Pulmonary artery endothelial cell (primary cell): Measurements from ENCODE around the gene ATP5PD. TPM values are rescaled to one million over a fixed set of nuclear protein-coding genes. Genes with fewer than 3 reads are reported as not detected.

Experiments
- DNase-seq: peaks from one replicate; pipeline ENCODE4 v3.0.0-alpha.2; 2011; ENCODE audit warnings: low read depth, low spot score
- total RNA-seq: library from RNA; depleted of rRNA; stranded (reverse); fragments of >200 nt; gene quantifications from 2 replicates; pipeline ENCODE4 v1.2.3, GENCODE V29; 2014

ATP5PD gene
- total RNA-seq: 173 and 218 TPM in 2 replicates

DNA sequence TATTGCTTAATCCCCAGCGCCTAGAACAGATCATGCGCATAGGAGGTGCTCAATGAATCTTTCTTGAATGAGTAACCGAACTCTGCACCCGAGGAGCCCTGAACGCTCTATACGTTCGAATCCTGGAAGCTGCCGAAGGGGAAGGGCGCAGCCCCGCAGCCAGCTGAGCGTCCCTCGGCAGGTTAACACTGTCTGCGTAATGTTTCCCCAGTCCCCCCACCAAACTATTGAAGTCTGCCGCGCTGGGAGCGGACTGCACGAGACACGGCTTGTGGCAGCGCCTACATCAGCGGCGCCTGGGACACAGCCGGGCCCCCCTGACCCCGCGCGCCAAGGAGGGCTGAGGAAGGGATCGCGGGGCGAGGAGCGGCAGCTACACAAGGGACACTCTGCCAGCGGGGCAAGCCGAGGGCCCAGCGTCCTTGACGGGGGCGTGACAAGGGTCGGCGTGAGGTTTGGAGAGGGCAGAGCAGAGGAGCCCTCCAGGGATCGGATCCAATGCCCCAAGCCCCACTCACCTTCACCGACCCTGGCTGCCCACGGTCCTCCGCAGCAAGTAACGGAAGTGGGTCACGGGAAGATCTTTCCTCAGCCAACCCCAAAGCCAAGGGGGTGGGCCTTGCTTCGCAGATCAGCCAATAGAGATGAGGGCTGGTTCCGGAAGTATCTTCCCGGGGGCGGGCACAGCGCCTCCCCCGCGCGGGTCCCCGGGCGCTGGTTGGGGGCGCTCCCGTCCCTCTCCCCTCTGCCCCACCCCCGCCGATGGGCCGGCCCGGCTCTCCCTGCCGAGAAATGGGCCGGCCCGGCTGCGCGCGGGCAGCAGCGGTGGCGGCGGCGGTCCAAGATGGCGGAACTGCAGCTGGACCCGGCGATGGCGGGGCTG lies at the start of gene ATP5PD, which contains the start of gene KCTD2:
TSS of gene ATP5PD (minus strand) at position 563 of the 883 bp plus-strand sequence. CDS start 4,319 bp downstream, outside the sequence.
TSS of gene KCTD2 (plus strand) at position 819 of the 883 bp plus-strand sequence. CDS start at position 845, 26 bp downstream.
- DNase-seq: peak; percentile 91

DNA sequence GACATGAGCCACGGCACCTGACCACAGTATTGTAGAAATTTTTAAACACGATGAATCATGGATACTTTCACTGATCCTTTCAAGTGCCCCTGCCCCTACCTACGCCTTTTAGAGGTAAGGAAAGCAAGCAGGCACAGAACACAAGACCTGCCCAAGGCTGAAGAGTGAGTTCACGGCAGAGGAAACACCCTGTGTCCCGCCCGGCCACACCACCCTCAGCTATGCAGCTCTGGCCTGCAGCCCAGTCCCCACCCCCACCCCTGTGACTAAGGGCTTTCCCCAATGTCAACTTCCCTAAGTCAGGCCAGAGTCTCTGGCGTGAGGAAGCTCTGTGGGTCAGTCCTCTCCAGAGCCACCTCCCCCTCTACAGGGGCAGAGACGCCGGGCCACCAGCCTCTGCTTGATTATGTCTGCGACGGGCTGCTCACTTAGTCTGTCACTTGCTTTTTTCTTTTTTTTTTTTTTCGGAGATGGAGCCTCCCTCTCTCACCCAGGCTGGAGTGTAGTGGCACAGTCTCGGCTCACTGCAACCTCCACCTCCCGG lies 49.4 kb upstream of the ATP5PD start:
- DNase-seq: peak; percentile 47

DNA sequence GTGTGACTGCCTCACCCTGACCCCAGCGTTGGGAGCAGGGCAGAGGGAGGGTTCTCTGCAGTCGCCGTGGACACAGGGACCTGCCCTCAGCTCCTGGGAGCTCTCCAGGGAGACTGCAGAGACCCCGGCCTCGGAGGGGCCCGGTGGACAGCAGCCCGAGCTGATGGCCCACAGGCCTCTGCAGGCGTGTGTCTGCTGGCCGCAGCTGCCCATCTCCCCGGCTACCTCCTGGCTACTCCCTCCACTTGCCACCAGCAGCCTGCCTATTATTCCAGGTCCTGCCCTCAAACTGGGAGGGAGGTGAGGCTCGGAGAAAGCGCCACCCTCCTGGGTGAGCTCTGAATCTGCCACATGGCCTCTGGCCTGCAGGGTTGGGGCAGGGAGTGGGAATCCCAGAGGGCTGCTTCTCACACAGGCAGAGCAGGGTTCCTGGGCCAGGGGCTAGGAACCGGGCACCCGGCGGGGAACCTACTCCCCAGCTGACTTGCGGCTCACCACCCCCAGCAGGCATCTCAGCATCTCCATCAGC lies 48.2 kb upstream of the ATP5PD start:
- DNase-seq: no peak

DNA sequence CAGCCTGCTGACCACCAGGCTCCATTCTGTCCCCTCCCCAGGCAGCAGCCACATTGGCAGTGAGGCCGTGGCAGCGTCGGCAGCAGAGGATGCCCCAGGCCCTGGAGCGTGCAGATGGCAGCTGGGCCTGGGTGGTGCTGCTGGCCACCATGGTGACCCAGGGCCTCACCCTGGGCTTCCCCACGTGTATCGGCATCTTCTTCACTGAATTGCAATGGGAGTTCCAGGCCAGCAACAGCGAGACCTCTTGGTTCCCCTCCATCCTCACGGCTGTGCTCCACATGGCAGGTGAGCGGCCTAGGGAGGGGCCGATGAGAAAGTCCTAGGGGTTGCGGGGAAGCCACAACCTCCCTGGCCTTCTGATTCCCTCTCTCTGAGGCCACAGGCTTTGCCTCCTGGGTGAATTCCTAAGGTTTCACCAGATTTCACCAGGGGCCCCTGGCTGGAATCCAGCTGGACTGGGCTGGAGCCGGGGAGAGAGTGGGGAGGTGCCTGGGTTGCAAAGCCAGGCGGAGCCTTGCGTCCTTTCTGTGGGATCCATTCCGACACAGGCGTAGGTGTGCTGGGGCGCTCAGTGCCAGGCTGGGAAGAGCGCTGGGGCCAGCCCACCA lies 46.9 kb upstream of the ATP5PD start:
- no peak for DNase-seq

DNA sequence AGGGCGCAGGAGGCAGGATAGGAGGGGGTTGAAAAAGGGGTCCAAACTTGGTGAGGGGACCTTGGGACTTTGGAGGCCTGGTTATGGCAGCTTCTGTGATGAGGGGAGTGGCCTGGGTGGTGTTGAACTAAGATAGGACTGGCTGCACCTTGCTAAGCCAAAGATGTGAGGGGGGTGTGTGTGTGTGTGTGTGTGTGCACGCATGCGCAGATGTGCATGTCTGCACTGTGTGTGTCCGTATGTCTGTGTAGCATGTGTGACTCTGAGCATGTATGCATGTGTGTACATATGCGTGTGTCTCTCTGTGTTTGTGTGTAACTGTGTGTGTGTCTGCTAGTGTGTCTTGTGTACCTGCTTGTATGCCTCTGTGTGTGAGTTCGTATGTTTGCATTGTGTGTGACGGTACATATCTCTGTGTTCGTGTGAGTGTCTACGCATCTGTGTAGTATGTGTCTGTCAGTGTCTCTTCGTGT lies 45.1 kb upstream of the ATP5PD start:
- no peak for DNase-seq

DNA sequence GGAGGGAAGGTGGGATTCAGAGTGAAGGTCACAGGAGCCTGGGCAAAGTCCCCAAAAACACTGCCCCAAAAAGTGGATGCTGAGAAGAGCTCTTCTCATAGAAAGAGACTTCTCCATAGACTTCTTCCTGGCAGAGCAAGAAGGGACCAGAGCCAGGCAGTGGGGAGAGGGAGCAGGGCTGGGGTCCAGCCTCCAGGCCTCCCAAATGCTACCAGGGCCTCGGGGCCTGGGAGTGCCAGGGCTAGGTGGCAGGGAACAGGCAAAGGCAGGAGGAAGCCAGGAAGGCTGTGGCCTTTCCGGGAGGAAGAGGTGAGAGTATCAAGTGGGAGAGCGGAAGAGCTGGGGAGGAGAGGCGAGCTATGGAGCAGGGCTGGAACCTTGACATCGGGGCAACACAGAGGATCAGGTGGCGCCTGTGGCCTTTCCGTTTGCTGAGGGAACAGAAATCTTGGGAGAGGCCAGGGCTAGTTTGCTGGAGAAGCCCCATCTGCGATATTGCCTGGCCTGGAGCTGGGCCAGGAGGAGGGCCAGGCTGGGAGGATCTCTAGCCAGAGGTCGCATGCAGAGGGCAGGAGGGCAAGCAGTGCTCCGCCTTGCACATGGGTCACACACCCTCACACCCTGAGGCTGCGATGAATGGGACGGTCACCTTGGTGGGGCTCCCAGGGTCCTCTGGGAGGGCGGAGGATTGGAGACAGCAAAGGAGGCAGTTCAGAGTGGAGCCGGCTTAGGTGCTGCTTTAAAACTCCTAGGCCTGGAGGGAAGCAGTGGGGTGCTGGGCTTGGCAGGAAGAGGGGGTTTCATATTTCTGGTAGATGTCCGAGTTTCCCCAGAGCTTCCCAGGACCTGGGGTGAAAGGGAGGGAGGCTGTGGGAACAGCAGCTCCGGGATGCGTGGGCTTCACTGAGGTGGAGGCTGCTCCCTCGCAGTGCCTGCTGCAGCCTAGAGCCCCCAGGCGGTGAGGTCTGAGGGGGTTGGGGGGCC lies 44.4 kb upstream of the ATP5PD start:
- no peak for DNase-seq

DNA sequence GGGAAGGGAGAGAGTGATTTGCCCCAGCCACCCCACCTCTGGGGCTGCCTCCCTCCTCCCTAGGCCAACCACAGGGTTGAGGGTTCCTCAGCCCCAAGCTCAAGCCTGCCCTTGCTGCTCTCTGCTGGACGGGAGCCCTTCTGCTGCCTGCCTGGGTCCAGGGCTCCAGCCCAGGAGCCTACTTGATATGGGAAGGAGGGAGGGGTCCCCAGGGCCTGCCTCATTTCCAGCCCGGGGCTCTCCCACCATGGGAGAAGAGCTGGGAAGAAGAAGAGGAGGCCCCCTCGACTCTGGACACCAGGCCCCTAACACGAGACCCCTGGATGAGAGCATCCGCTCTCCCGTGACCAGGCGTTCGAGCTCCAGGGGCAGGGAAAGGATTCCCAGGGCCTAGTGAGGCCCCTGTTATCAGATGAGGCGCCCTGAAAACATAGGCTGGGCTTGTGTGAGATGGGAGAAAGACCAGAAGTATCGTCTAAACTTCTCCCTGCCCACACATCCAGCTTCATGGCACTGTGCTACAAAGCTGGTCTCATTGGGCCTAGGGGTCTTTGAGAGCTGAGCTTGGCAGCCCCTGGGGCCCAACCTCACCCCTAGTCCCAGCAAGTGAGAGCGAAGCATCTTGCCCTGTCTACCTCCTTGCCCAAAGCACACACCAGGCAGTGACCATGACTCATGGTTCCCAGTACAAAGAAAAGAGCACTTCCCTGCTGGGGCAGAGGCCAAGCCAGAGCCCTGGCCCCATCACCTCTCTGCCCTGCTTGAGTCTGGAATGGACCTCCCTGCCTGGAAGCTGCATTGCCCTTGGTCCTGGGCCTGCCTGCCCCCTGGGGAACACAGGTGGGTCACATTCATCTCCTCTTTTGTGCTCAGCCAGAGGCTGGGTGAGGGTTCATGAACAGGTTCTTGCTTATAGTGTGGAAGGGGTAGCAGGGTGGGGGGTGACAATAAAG lies 42.0 kb upstream of the ATP5PD start:
- DNase-seq: no peak

DNA sequence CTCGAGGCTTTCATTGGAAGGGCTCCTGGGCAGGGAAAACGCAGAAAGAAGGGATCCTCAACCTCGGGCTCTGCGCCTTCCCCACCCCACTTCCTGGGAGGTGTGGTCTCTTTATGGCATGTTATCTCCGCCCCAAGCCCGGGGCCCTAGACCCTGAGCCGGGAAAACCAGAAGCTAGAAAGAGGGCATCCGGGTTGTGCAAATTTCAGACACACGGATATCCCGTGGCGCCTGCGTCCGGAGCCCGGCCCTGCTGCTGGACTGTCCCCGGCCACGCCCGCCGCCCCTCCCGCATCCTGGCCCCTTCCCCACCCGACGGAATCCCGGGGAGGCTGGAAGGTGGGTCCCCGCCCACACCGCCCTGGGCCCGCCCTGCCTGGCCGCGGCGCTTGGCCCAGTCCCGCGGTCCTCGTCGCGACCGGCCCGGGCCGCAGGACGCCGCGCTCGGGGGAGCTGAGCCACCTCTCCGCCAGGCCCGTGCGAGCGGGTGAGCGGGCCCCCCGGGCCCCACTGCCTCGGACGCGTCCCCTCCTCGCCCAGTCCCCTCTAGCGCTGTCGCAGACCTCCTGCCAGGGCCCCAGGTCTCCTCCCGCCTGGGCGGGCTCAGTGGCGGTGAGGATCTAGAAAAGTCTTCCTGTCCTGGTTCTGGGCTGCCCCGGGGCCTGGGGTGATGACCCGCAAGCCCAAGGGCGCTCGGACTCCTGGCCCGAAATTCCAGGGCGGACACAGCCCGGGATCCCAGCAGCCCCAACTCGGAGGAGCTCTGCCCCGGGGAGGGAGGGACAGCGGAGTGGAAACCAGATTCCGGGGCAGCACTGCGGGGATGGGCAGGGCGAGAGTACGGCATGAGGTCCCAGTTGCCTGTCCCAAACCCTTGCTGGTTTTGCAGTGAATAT lies 41.0 kb upstream of the ATP5PD start, which contains the start of gene SLC16A5:
TSS of gene SLC16A5 (plus strand) at position 397 of the 896 bp plus-strand sequence. CDS start 5,683 bp downstream, outside the sequence.
- no peak for DNase-seq

DNA sequence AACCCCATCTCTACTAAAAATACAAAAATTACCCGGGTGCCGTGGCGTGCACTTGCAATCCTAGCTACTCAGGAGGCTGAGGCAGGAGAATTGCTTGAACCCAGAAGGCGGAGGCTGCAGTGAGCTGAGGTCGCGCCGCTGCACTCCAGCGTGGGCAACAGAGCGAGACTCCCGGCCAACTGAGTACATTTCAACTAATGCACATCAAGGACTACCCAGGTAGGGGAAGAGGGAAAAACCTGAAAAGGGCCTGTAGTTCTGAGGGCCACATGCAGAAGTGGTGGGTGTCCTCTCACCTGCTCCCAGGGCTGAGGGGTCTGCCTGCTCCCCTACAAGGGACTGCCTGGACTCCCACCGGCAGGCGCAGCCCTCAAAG lies 40.4 kb upstream of the ATP5PD start:
- DNase-seq: no peak

DNA sequence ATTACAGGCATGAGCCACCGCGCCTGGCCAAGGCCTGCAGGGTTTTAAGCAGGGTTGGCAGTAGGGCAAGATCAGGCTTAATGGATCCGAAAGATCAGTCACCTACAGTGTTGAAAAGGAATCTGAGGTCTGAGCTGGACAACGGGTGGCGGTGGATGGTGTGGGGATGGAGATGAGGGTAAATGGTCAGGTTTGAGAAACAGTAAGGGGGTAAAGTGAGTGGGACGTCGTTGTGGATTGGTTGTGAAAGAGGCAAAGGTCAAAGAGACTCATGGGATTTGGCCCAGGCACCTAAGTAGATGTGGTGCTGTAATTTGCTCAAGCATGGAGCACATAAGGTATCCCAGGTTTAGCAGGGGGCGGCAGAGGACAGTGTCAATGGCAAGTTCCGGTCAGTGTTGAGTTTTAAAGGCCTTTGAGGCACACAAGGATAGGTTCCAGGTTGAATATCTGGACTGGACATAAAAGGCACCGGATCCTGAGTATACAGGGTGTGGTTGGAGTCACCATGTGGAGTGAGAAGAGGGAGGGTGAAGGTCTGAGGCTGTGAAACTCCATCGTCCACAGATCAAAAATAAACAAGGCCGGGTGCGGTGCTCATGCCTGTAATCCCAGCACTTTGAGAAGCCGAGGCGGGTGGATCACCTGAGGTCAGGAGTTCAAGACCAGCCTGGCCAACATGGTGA lies 39.9 kb upstream of the ATP5PD start:
- no peak for DNase-seq

DNA sequence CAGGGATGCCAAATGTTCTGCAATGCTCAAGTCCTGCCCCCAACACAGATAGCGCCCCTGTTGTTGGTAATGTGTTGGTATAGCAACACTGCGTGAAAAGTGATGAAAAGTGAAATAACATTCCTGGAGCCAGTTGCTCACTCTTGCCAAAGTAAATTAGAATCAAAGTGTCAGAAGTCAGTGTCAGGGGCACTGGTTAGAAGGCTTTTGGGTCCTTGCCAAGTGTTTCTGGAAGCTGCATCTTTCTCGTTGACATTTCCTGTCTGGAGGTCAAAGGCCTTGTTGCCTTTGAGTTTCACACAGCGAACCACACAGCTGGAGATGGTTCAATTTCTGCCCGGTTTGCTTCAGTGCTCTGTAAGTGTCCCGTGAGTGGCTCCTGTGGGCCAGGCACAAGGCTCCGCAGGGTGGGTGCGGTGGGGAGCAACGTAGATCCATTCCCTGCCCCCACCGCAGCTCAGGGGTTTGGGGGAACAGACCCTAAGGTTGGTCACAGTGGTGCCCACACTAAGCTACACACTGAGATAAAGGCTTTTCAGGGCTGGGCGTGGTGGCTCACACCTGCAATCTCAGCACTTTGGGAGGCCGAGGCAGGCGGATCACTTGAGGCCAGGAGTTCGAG lies 37.4 kb upstream of the ATP5PD start:
- no peak for DNase-seq

DNA sequence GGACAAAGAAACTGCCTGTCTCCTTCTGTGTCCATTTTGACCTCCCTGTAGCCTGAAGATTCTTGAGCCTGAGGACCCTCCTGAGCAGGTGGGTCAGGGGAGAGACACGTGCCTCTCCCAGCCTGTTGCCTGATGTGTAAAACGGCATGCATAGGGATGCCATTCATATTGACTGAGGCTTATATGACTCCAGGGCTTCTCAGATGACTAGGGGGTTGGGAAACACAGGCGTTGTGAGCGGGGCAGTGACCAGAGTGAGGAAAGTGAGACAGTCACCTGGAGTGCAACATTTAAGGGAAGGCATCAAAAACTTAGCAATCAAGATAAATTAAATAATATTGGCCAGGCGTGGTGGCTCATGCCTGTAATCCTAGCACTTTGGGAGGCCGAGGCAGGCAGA lies 35.9 kb upstream of the ATP5PD start:
- DNase-seq: no peak

DNA sequence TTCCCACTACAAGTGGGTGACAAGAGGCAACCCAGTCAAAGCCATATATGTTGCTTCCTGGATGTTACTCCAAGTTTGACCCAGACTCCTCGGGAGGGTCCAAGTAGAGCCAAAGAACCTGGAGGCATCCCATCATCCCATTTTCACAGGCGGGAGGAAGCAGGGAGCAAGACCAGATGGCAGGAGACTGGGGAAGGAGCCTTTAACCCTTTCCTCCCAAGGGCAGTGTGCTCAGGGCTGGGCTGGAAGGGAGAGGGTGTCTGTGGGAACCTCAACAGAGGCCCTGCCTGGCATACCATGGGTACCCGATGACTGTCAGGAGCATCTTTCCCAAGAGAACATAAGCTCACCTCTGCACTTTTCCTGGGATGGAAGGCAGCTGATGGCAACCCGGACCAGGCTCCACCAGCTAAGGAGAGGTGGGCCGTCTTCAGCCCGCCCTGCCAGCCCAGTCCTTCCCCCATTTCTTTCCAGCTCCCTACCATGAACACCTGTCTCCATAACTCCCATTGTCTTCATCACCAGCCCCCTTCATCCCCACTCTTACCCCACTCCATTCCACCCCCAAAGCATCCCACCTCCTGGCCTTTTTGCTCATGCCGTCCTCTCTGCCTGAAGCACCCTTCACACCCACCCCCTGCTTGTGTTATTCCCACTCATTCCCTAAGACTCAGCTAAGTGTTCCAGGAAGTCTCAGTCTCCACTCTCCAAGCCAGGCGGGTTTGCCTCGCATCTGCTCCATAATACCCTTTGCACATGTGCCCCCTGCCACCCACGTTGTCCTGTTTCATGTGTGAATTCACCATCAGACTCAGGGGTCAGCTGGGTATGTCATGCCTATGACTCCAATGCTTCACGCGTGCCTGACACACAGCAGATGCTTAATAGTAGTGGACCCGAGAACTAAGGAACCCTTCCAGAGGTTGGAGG lies 35.1 kb upstream of the ATP5PD start:
- no peak for DNase-seq

DNA sequence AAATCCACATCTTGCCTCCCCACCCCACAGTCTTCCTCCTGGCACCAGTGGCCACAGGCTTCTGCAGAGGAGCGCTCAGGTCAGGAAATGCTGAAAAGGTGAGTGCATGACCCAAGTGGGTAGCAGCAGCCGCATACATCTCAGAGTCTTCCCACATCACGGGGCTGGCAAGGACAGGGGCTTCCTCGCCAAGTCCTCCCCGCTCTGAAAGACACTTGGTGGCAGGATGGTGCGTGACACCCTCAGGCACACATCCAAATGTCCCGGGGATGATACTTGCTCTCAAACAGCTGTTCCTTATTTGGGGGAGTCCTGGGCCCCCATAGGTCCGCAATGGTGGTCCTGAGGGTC lies 32.2 kb upstream of the ATP5PD start:
- no peak for DNase-seq

DNA sequence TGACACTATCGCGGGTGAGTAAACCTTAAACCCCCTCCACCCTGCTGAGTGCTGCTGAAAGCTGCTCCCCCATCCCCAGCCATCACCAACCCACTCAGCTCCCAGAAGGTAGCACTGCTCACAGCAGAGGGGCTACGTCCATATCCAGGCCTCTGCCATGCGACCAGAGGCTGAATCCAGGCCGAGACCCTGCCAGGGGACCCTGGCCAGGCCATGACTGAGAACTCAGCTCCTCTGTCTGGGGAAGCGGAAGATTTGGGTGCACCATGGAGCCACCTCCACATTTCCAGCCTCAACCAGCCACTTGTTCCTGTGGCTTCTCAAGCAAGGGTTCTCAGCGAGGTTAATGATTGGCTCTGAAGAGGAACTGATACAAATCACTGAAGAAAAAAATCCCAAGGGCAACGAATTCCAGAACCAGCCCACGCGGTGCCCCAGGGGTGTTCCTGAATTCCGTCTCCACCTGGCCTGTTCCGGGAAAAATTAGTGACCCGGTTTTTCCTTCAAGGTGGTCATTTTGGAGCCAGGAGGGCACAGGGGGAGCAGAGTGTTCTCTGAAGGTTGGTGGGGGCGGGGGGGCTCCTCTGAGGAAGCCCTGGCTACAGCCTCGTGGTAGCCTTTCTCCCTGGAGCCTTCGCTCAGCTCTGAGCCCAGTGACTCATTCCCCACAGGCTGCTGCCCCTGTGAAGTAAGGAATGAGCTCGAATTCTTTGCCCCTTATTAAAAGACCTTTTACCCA lies 31.7 kb upstream of the ATP5PD start:
- DNase-seq: no peak
